ENCODE data around the gene FOXL3. TPM values are rescaled to one million over a fixed set of nuclear protein-coding genes. Genes with fewer than 3 reads are reported as not detected.

FOXL3 gene
- total RNA-seq, 2 experiments from 2014 or later: not detected

GRCh38 chr7:277228-277627, 12.7 kb upstream of the FOXL3 start:
- Histone ChIP-seq H3K27ac (ENCODE audit: low read depth in 1 of 2, low read length in 2 of 2) (no peak overlapping the region), H3K4me3 (ENCODE audit: low read length) (no peak overlapping the region), H3K36me3 (ENCODE audit: insufficient read depth, low read length) (no peaks in the 10 kb centered on the region), H3K9me3 (ENCODE audit: control insufficient read depth in 1 of 2, insufficient read depth in 1 of 2, low read length in 2 of 2) (peaks cover 9 to 40% of the 10 kb centered on the region in 2 experiments), H3K4me1 (ENCODE audit: insufficient read depth, low read length) (no peaks in the 10 kb centered on the region), H3K27me3 (ENCODE audit: control insufficient read depth in 1 of 2, insufficient read depth in 2 of 2, low read length in 2 of 2) (peaks cover 0 to 2% of the 10 kb centered on the region in 2 experiments)
- ATAC-seq (ENCODE audit: poor library complexity) (no peak), DNase-seq (no peak)
- POLR2A ChIA-PET: no interaction called here
- no peak overlapping the region for H3K4me3 Mint-ChIP-seq
- H3K27ac Mint-ChIP-seq: no peak overlapping the region
- peaks cover 18% of the 10 kb centered on the region for H3K9me3 Mint-ChIP-seq
- H3K4me1 Mint-ChIP-seq (ENCODE audit: low read depth): no peaks in the 10 kb centered on the region
- intact Hi-C loops (cut with DNase I, micrococcal nuclease): no loop called here
- no peaks in the 10 kb centered on the region for H3K36me3 Mint-ChIP-seq (ENCODE audit: low read depth)
- no peak for TF ChIP-seq CTCF (IDR thresholded peaks at IDR 0.05)
- CTCF ChIA-PET: no interaction called here
- peaks cover 20% of the 10 kb centered on the region for H3K27me3 Mint-ChIP-seq

- intact Hi-C loops (cut with DNase I, micrococcal nuclease): no loop called here
- ChIA-PET CTCF (no interaction called here), POLR2A (no interaction called here)
- Histone ChIP-seq H3K9me3 (ENCODE audit: control insufficient read depth in 1 of 2, insufficient read depth in 1 of 2, low read length in 2 of 2) (peaks cover 9 to 39% of the 10 kb centered on the region in 2 experiments), H3K4me3 (ENCODE audit: low read length) (no peak overlapping the region), H3K4me1 (ENCODE audit: insufficient read depth, low read length) (no peaks in the 10 kb centered on the region), H3K36me3 (ENCODE audit: insufficient read depth, low read length) (no peaks in the 10 kb centered on the region), H3K27ac (ENCODE audit: low read depth in 1 of 2, low read length in 2 of 2) (no peak overlapping the region), H3K27me3 (ENCODE audit: control insufficient read depth in 1 of 2, insufficient read depth in 2 of 2, low read length in 2 of 2) (peaks cover 0 to 2% of the 10 kb centered on the region in 2 experiments)
- no peak overlapping the region for H3K27ac Mint-ChIP-seq
- no peak overlapping the region for H3K4me3 Mint-ChIP-seq
- no peak for TF ChIP-seq CTCF (IDR thresholded peaks at IDR 0.05)
- DNase-seq: no peak
- H3K27me3 Mint-ChIP-seq: peaks cover 20% of the 10 kb centered on the region
- H3K36me3 Mint-ChIP-seq (ENCODE audit: low read depth): no peaks in the 10 kb centered on the region
- H3K4me1 Mint-ChIP-seq (ENCODE audit: low read depth): no peaks in the 10 kb centered on the region
- peaks cover 14% of the 10 kb centered on the region for H3K9me3 Mint-ChIP-seq
- no peak for ATAC-seq (ENCODE audit: poor library complexity)
These were observed 11.9 kb upstream of the FOXL3 start for GRCh38 chr7:278081-278480.

- Histone ChIP-seq H3K27ac (ENCODE audit: low read depth in 1 of 2, low read length in 2 of 2) (no peak overlapping the region), H3K4me3 (ENCODE audit: low read length) (no peak overlapping the region), H3K9me3 (ENCODE audit: control insufficient read depth in 1 of 2, insufficient read depth in 1 of 2, low read length in 2 of 2) (peaks cover 9 to 31% of the 10 kb centered on the region in 2 experiments), H3K4me1 (ENCODE audit: insufficient read depth, low read length) (no peaks in the 10 kb centered on the region), H3K36me3 (ENCODE audit: insufficient read depth, low read length) (no peaks in the 10 kb centered on the region), H3K27me3 (ENCODE audit: control insufficient read depth in 1 of 2, insufficient read depth in 2 of 2, low read length in 2 of 2) (peaks cover 2 to 5% of the 10 kb centered on the region in 2 experiments)
- intact Hi-C loops (cut with DNase I, micrococcal nuclease): no loop called here
- H3K4me1 Mint-ChIP-seq (ENCODE audit: low read depth): no peaks in the 10 kb centered on the region
- DNase-seq (no peak), ATAC-seq (ENCODE audit: poor library complexity) (no peak)
- no peak for TF ChIP-seq CTCF (IDR thresholded peaks at IDR 0.05)
- H3K4me3 Mint-ChIP-seq: no peak overlapping the region
- no peaks in the 10 kb centered on the region for H3K36me3 Mint-ChIP-seq (ENCODE audit: low read depth)
- H3K27me3 Mint-ChIP-seq: peaks cover 20% of the 10 kb centered on the region
- ChIA-PET POLR2A (no interaction called here), CTCF (no interaction called here)
- no peak overlapping the region for H3K27ac Mint-ChIP-seq
- H3K9me3 Mint-ChIP-seq: peaks cover 5% of the 10 kb centered on the region
These were observed 10.1 kb upstream of the FOXL3 start for GRCh38 chr7:279821-280220.
